ENCODE data around the gene FASTKD2. TPM values are rescaled to one million over a fixed set of nuclear protein-coding genes. Genes with fewer than 3 reads are reported as not detected.

The FASTKD2 gene
- total and polyA plus RNA-seq, 2 of the 8 experiments (the other 6 are each of a cell fraction or from before 2014, with no cell fraction given), result 35.7 to 38.5 TPM

DNA sequence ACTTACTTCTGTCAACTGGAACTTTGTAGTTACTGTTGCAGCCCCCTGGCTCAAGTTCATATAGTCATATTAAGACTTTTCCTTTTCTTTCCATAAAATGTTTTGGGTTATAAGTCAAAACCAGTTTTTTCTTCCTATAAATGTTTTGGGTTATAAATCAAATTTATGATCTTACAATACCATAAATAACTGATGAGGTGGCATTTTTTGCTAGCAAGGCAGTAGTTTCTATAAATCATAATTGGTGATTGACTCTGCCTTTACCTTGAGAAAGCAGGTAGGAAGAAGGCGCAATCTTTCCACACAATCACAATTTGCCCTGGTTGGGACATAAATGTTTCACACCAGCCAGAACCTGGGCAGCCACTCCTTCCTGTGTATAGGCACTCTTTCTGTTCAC, 42.1 kb upstream of the FASTKD2 start:
- H3K9ac ChIP-seq (replicated peaks in 1 of 4; ENCODE audit: extremely low read depth in 1 of 4, low read depth in 3 of 4, low read length in 3 of 4), result no peak overlapping the region
- no peaks in the 10 kb centered on the region for H3K4me1 ChIP-seq (replicated peaks in 1 of 4; ENCODE audit: control insufficient read depth in 3 of 4, insufficient read depth in 4 of 4, low read length in 3 of 4)
- H4K20me1 ChIP-seq (replicated peaks in 1 of 2; ENCODE audit: control insufficient read depth in 1 of 2, insufficient read depth in 2 of 2, low read length in 2 of 2), result no peaks in the 10 kb centered on the region
- H4K5ac ChIP-seq (ENCODE audit: insufficient read length, low read depth, low read length), result no peak overlapping the region
- H3K4me3 ChIP-seq (ENCODE audit: extremely low read depth in 1 of 4, insufficient read depth in 2 of 4, low read depth in 3 of 4, low read length in 4 of 4), result no peak overlapping the region
- H3K4ac ChIP-seq (replicated peaks; ENCODE audit: insufficient read length, low read depth, low read length), result no peak overlapping the region
- no peak overlapping the region for H4K8ac ChIP-seq (ENCODE audit: extremely low read depth, insufficient read depth, low read length)
- H3K36me3 ChIP-seq (ENCODE audit: control insufficient read depth in 2 of 4, insufficient read depth in 4 of 4, low read length in 3 of 4), result no peaks in the 10 kb centered on the region
- no peaks in the 10 kb centered on the region for H3K27me3 ChIP-seq (replicated peaks in 1 of 4; ENCODE audit: control insufficient read depth in 3 of 4, extremely low read depth in 1 of 4, insufficient read depth in 3 of 4, low read length in 3 of 4)
- no peak overlapping the region for H3K56ac ChIP-seq (replicated peaks; ENCODE audit: insufficient read length, low read depth, low read length)
- H3K23ac ChIP-seq (ENCODE audit: insufficient read length), result no peak overlapping the region
- peaks cover 0 to 7% of the 10 kb centered on the region in 2 experiments; a peak in 1 of 4 replicates for H3K9me3 ChIP-seq (ENCODE audit: insufficient read depth in 2 of 2, low read depth in 1 of 2, low read length in 1 of 2)
- no peaks in the 10 kb centered on the region for H3K79me2 ChIP-seq (ENCODE audit: control insufficient read depth in 1 of 2, insufficient read depth in 2 of 2, low read length in 2 of 2)
- no peak overlapping the region for H2AK5ac ChIP-seq (ENCODE audit: low read depth, low read length)
- TF ChIP-seq NRF1 (IDR thresholded peaks at IDR 0.05; ENCODE audit: low read depth, low read length) (no peak), CBX5 (IDR thresholded peaks at IDR 0.05; ENCODE audit: low read depth, low read length) (no peak), CBX8 (IDR thresholded peaks at IDR 0.05; ENCODE audit: borderline replicate concordance, low read depth, low read length) (no peak), BRCA1 (IDR thresholded peaks at IDR 0.05; ENCODE audit: low read depth, low read length) (no peak), EGR1 (IDR thresholded peaks at IDR 0.05; ENCODE audit: borderline replicate concordance, low read depth, low read length) (no peak), SP4 (IDR thresholded peaks at IDR 0.05; ENCODE audit: low read length) (no peak), ASH2L (IDR thresholded peaks at IDR 0.05; ENCODE audit: low read length) (no peak), MAFK (IDR thresholded peaks at IDR 0.05; ENCODE audit: low read depth, low read length) (peak; percentile 42; the same call in 1 of the 2 replicates)
- no peak for DNase-seq (ENCODE audit: low read depth in 1 of 2, low spot score in 2 of 2)
- no peak overlapping the region for H2AFZ ChIP-seq (ENCODE audit: low read length)
- no peak overlapping the region for H3K14ac ChIP-seq (ENCODE audit: insufficient read length)
- ChIA-PET CTCF (ENCODE audit: partially characterized antibody) (no interaction called here), POLR2A (ENCODE audit: partially characterized antibody) (no interaction called here)
- no peaks in the 10 kb centered on the region for H3K23me2 ChIP-seq (ENCODE audit: low read depth, low read length)
- H3K79me1 ChIP-seq (ENCODE audit: low read depth, low read length), result no peaks in the 10 kb centered on the region
- H2BK15ac ChIP-seq (ENCODE audit: low read length), result no peak overlapping the region
- no peak overlapping the region for H2BK12ac ChIP-seq (ENCODE audit: low read depth, low read length)
- no peak overlapping the region for H3K18ac ChIP-seq (ENCODE audit: extremely low read depth, low read length)
- H2BK20ac ChIP-seq (ENCODE audit: low read length), result no peak overlapping the region
- no peak for FAIRE-seq
- H4K91ac ChIP-seq (replicated peaks; ENCODE audit: insufficient read length, low read length), result no peak overlapping the region
- 83% methylated on average over 1 of the region's 1 CpG; no CpG with 5 or more reads in 1 of the 2 experiments for WGBS, 2 experiments (ENCODE audit: extremely low coverage in 1 of 2, insufficient coverage in 1 of 2, insufficient read length in 1 of 2, insufficient replicate concordance in 2 of 2, low coverage in 1 of 2, low lambda C conversion rate in 2 of 2, missing lambda C conversion rate in 1 of 2)
- H2BK5ac ChIP-seq (ENCODE audit: low read depth, low read length), result no peak overlapping the region
- no peak overlapping the region for H3K4me2 ChIP-seq (ENCODE audit: insufficient read depth in 1 of 2, low read depth in 2 of 2, low read length in 2 of 2)
- no peak overlapping the region for H2BK120ac ChIP-seq (replicated peaks; ENCODE audit: low read depth, low read length)
- no peak overlapping the region for H3K27ac ChIP-seq (ENCODE audit: low read depth, low read length)

All from H1 (cell line).